GM21529 (cell line): Measurements from ENCODE around the gene NEUROG3.
"Not testable (repeated sequence)": the region's sequence is repeated elsewhere in the genome, so short reads cannot be mapped to it uniquely, and the experiment has no call there.

ENCODE experiments used
- ATAC-seq: cut with Tn5 transposase; IDR thresholded peaks from one replicate; pipeline ENCODE4 v1.9.1; 2021; ENCODE audit not compliant: unreplicated experiment

Gene NEUROG3

GRCh38 chr10:69572159-69573055 lies 815 bp downstream of the NEUROG3 start:
- no peak for ATAC-seq

- ATAC-seq: no peak
These were observed 1.5 kb downstream of the NEUROG3 start for GRCh38 chr10:69571618-69572158.

- ATAC-seq: no peak
These were observed 3.0 kb downstream of the NEUROG3 start for GRCh38 chr10:69570050-69570816.

GRCh38 chr10:69569396-69569934 lies 3.8 kb downstream of the NEUROG3 start:
- no peak for ATAC-seq

GRCh38 chr10:69568472-69569395 lies 4.5 kb downstream of the NEUROG3 start:
- ATAC-seq: no peak

- ATAC-seq: no peak
These were observed 5.3 kb downstream of the NEUROG3 start for GRCh38 chr10:69567920-69568319.

GRCh38 chr10:69562731-69563254 lies 10.4 kb downstream of the NEUROG3 start:
- no peak for ATAC-seq

- ATAC-seq: no peak
These were observed 13.7 kb downstream of the NEUROG3 start for GRCh38 chr10:69559525-69559924.

- ATAC-seq: no peak
These were observed 14.7 kb downstream of the NEUROG3 start for GRCh38 chr10:69558559-69558958.

- ATAC-seq: no peak
These were observed 18.6 kb downstream of the NEUROG3 start for GRCh38 chr10:69554611-69555010.

GRCh38 chr10:69553328-69553727 lies 19.9 kb downstream of the NEUROG3 start:
- no peak for ATAC-seq

GRCh38 chr10:69552268-69552667 lies 21.0 kb downstream of the NEUROG3 start:
- no peak for ATAC-seq

- ATAC-seq: no peak
These were observed 23.3 kb downstream of the NEUROG3 start for GRCh38 chr10:69549959-69550358.

- ATAC-seq: no peak
These were observed 31.8 kb downstream of the NEUROG3 start for GRCh38 chr10:69541463-69541862.

- ATAC-seq: no peak
These were observed 34.8 kb downstream of the NEUROG3 start for GRCh38 chr10:69538461-69538860.

- no peak for ATAC-seq
These were observed 35.8 kb downstream of the NEUROG3 start for GRCh38 chr10:69537449-69537848.

GRCh38 chr10:69536521-69536920 lies 36.7 kb downstream of the NEUROG3 start:
- ATAC-seq: not testable (repeated sequence)

GRCh38 chr10:69533658-69534057 lies 39.6 kb downstream of the NEUROG3 start:
- no peak for ATAC-seq

- no peak for ATAC-seq
These were observed 45.3 kb downstream of the NEUROG3 start for GRCh38 chr10:69527961-69528360.
